A549 (cell line): ENCODE results near the gene LOC101059915.

ENCODE experiments used
- CBX2 ChIP-seq: fragments of 200-600 bp; sonication (generic); IDR thresholded peaks from 2 replicates; pipeline ENCODE4 v1.6.1; 2016; ENCODE audit warnings: low read depth, mild to moderate bottlenecking, borderline replicate concordance
- CEBPB ChIP-seq, 2 experiments: fragments of >200 bp in 1 of 2; sonication (Bioruptor Twin) in 1 of 2; formaldehyde crosslinking in 1 of 2; IDR thresholded peaks; 2 replicates each; pipeline ENCODE4 v1.6.1; 2012 to 2016
- EHMT2 ChIP-seq: fragments of 200-600 bp; sonication (generic); IDR thresholded peaks from 2 replicates; pipeline ENCODE4 v1.6.1; 2016; ENCODE audit warnings: antibody characterized with exemption, low read depth, mild to moderate bottlenecking, moderate library complexity
- EP300 ChIP-seq, 2 experiments: fragments of >200 bp; sonication (Bioruptor Twin); formaldehyde crosslinking; IDR thresholded peaks; 2 replicates in 1 of 2; 3 replicates in 1 of 2; pipeline ENCODE4 v1.6.1; 2016 to 2017
- FOSL2 ChIP-seq, 2 experiments: fragments of 450-650 bp in 1 of 2; fragments of >200 bp in 1 of 2; sonication (Bioruptor Twin) in 1 of 2; formaldehyde crosslinking; IDR thresholded peaks; 2 replicates each; pipeline versions ENCODE4 v1.5.0 to v1.6.1; 2016 to 2020; ENCODE audit warnings: mild to moderate bottlenecking in 1 of 2, moderate library complexity in 1 of 2
- POLR2A ChIP-seq: IDR thresholded peaks from 2 replicates; pipeline ENCODE4 v1.6.1; 2012; ENCODE audit warnings: mild to moderate bottlenecking, low read length
- ZC3H11A ChIP-seq: fragments of 450-650 bp; IDR thresholded peaks from 2 replicates; pipeline ENCODE4 v1.6.1; 2014; ENCODE audit warnings: antibody characterized with exemption, mild to moderate bottlenecking
- TF ChIP-seq, protein P1 (sequence below): IDR thresholded peaks from 2 replicates; pipeline ENCODE4 v1.6.1; 2012

DNA sequence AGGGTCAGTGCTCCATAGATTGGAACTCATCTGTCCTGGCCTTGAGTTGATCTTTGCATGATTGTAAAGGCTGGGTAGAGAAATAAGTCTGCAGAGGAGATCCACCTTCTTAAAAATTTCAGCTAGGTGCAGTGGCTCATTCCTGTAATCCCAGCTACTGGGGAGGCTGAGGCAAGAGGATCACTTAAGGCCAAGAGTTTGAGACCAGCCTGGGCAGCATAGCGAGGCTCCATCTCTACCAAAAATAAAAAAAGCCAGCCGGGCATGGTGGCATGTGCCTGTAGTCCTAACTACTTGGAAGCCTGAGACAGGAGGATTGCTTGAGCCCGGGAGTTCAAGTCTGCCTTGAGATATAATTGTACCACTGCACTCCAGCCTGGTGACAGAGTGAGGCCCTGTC, 48.6 kb upstream of the LOC101059915 start:
- no peak for TF ChIP-seq EHMT2
- TF ChIP-seq ZC3H11A = no peak
- TF ChIP-seq, protein P1, sequence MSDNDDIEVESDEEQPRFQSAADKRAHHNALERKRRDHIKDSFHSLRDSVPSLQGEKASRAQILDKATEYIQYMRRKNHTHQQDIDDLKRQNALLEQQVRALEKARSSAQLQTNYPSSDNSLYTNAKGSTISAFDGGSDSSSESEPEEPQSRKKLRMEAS = no peak
- TF ChIP-seq POLR2A = no peak
- TF ChIP-seq EP300 (IDR thresholded peaks at IDR 0.05) = no peak
- TF ChIP-seq FOSL2 (IDR thresholded peaks at IDR 0.05) = no peak
- TF ChIP-seq FOSL2 (CRISPR knock-in tag; IDR thresholded peaks at IDR 0.05) = no peak
- no peak for TF ChIP-seq CBX2
- TF ChIP-seq CEBPB (IDR thresholded peaks at IDR 0.05) = no peak
